Loucy (cell line): Measurements from ENCODE around the gene GAL3ST2.
"Not testable (repeated sequence)": the region's sequence is repeated elsewhere in the genome, so short reads cannot be mapped to it uniquely, and the experiment has no call there.

Experiments used
- H2AFZ ChIP-seq: fragments of 200-600 bp; sonication (generic); 2 replicates; pipeline ENCODE4 v1.6.0; 2016; ENCODE audit warnings: antibody characterized with exemption, mild to moderate bottlenecking, low read length, moderate library complexity
- H3F3A ChIP-seq: fragments of 200-600 bp; 2 replicates; pipeline ENCODE4 v1.6.0; 2016; ENCODE audit warnings: antibody characterized with exemption, low read depth, mild to moderate bottlenecking
- H3K27me3 ChIP-seq: fragments of 200-600 bp; sonication (generic); 2 replicates; pipeline ENCODE4 v1.6.1; 2014; ENCODE audit warnings: low read length, mild to moderate bottlenecking; ENCODE audit not compliant: insufficient read depth, poor library complexity, severe bottlenecking
- H3K36me3 ChIP-seq: fragments of 200-600 bp; sonication (generic); 2 replicates; pipeline ENCODE4 v1.6.1; 2016; ENCODE audit warnings: low read length; ENCODE audit not compliant: insufficient read depth
- H3K4me1 ChIP-seq: fragments of 200-600 bp; sonication (generic); 2 replicates; pipeline ENCODE4 v1.5.1; 2014; ENCODE audit warnings: low read length, mild to moderate bottlenecking; ENCODE audit not compliant: insufficient read depth, poor library complexity, severe bottlenecking
- H3K4me2 ChIP-seq: fragments of 200-600 bp; sonication (generic); 2 replicates; pipeline ENCODE4 v1.6.0; 2014; ENCODE audit warnings: antibody characterized with exemption, low read length, low read depth, mild to moderate bottlenecking; ENCODE audit not compliant: poor library complexity, severe bottlenecking
- H3K4me3 ChIP-seq: fragments of 200-600 bp; sonication (generic); 2 replicates; pipeline ENCODE4 v1.5.1; 2014; ENCODE audit warnings: low read length, mild to moderate bottlenecking, mixed read lengths; ENCODE audit not compliant: poor library complexity, severe bottlenecking
- H3K79me2 ChIP-seq: fragments of 200-600 bp; sonication (generic); 2 replicates; pipeline ENCODE4 v1.6.1; 2014; ENCODE audit warnings: low read length; ENCODE audit not compliant: insufficient read depth
- H3K9ac ChIP-seq: fragments of 200-600 bp; sonication (generic); 2 replicates; pipeline ENCODE4 v1.6.0; 2014; ENCODE audit warnings: mild to moderate bottlenecking, low read depth, low read length, moderate library complexity; ENCODE audit not compliant: poor library complexity, severe bottlenecking
- H3K9me2 ChIP-seq: fragments of 200-600 bp; sonication (generic); replicated peaks from 2 replicates; pipeline ENCODE4 v1.6.1; 2016; ENCODE audit warnings: low read depth, low read length, mixed read lengths
- H3K9me3 ChIP-seq: fragments of 200-600 bp; sonication (generic); 2 replicates; pipeline ENCODE4 v1.6.1; 2014; ENCODE audit warnings: mild to moderate bottlenecking, antibody characterized with exemption, low read length, low read depth; ENCODE audit not compliant: insufficient read depth
- H4K20me1 ChIP-seq: fragments of 200-600 bp; sonication (generic); 2 replicates; pipeline ENCODE4 v1.6.0; 2014; ENCODE audit warnings: antibody characterized with exemption, low read length, mild to moderate bottlenecking; ENCODE audit not compliant: insufficient read depth, poor library complexity, severe bottlenecking
- EZH2phosphoT487 ChIP-seq: fragments of 200-600 bp; IDR thresholded peaks from 2 replicates; pipeline ENCODE4 v1.6.1; 2018; ENCODE audit warnings: antibody characterized with exemption, mild to moderate bottlenecking, moderate library complexity, borderline replicate concordance
- TF ChIP-seq, protein P1 (sequence below): fragments of 200-600 bp; sonication (generic); conservative IDR thresholded peaks from 2 replicates; pipeline ENCODE4 v1.5.1; 2014; ENCODE audit warnings: mild to moderate bottlenecking, antibody characterized with exemption, low read length

The GAL3ST2 gene

DNA sequence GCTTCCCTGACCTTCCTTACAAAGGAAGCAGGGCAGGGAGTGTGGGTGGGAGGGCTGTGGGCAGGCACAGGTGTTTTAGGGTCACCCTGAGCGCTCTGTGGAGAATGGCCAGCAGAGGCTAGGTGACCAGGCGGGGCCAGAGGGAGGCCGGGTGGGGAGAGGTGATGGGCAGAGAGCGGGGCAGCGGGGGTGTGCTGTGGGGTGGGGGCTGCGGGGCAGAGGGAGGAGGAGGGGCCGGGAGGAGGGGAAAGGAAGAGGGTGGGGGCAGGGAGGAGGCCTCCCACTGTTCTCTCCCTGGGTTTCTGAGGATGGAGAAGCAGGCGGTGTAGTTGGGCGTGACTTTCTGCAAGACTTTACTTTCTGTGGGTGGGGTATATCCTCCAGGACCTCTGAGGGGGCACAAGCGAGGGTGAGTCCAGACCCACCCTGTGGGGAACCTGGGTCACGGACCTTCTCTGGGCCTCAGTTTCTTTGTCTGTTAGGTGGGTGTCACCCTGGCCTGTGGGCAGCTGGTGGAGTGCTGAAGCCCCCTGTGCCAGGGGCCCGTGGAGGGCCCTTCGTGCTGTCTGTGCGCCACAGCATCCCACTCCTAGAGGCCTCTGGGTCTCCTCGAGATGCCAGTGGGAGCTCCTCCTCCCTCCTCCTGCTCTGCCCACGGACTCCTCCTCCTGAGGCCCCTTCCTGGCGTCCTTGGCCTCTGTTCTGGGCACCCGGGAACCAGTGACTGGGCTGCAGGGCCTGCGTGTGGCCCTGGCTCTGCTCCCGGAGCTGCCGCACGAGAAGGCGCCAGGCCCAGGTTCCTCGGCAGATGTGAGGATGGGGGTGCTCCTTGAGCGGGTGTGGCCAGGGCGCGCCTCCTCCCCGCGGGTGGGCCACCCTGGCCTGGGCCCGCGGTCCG lies 26.0 kb downstream of the GAL3ST2 start:
- H3K4me1 ChIP-seq, result peaks cover 27% of the 10 kb centered on the region
- H2AFZ ChIP-seq, result no peak overlapping the region
- H4K20me1 ChIP-seq, result no peaks in the 10 kb centered on the region
- no peaks in the 10 kb centered on the region for H3K79me2 ChIP-seq
- no peaks in the 10 kb centered on the region for H3K9me2 ChIP-seq
- H3K9me3 ChIP-seq, result no peaks in the 10 kb centered on the region
- H3K36me3 ChIP-seq, result no peaks in the 10 kb centered on the region
- no peak overlapping the region for H3K9ac ChIP-seq
- H3K27me3 ChIP-seq, result no peaks in the 10 kb centered on the region
- H3K4me3 ChIP-seq, result no peak overlapping the region
- no peak overlapping the region for H3K4me2 ChIP-seq
- TF ChIP-seq, protein P1, sequence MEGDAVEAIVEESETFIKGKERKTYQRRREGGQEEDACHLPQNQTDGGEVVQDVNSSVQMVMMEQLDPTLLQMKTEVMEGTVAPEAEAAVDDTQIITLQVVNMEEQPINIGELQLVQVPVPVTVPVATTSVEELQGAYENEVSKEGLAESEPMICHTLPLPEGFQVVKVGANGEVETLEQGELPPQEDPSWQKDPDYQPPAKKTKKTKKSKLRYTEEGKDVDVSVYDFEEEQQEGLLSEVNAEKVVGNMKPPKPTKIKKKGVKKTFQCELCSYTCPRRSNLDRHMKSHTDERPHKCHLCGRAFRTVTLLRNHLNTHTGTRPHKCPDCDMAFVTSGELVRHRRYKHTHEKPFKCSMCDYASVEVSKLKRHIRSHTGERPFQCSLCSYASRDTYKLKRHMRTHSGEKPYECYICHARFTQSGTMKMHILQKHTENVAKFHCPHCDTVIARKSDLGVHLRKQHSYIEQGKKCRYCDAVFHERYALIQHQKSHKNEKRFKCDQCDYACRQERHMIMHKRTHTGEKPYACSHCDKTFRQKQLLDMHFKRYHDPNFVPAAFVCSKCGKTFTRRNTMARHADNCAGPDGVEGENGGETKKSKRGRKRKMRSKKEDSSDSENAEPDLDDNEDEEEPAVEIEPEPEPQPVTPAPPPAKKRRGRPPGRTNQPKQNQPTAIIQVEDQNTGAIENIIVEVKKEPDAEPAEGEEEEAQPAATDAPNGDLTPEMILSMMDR, result no peak
- TF ChIP-seq EZH2phosphoT487, result no peak
- no peaks in the 10 kb centered on the region for H3F3A ChIP-seq

DNA sequence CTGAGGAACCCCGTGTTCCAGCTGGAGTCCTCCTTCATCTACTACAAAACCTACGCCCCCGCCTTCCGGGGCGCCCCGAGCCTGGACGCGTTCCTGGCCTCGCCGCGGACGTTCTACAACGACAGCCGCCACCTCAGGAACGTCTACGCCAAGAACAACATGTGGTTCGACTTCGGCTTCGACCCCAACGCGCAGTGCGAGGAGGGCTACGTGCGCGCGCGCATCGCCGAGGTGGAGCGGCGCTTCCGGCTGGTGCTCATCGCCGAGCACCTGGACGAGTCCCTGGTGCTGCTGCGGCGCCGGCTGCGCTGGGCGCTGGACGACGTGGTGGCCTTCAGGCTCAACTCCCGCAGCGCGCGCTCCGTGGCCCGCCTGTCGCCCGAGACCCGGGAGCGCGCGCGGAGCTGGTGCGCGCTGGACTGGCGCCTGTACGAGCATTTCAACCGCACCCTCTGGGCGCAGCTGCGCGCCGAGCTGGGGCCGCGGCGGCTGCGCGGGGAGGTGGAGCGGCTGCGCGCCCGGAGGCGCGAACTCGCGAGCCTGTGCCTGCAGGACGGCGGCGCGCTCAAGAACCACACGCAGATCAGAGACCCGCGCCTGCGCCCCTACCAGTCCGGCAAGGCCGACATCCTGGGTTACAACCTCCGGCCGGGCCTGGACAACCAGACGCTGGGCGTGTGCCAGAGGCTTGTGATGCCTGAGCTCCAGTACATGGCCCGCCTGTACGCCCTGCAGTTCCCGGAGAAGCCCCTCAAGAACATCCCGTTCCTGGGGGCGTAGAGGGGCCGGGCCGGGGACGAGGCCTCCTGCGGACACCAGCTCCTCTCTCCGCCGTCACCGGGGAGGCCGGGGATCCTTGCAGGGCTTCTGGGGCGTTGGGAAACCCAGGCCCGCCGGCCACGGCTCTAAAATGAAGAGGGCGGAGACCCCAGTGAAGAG lies 27.0 kb downstream of the GAL3ST2 start:
- Histone ChIP-seq H3K27me3 (no peaks in the 10 kb centered on the region), H2AFZ (no peak overlapping the region), H3K36me3 (no peaks in the 10 kb centered on the region), H3K9me3 (no peaks in the 10 kb centered on the region), H3K4me1 (peaks cover 30% of the 10 kb centered on the region), H3K4me3 (no peak overlapping the region), H4K20me1 (no peaks in the 10 kb centered on the region), H3K9me2 (no peaks in the 10 kb centered on the region), H3K4me2 (peak overlapping the region; percentile 88), H3K79me2 (no peaks in the 10 kb centered on the region), H3F3A (no peaks in the 10 kb centered on the region), H3K9ac (peak overlapping the region; percentile 74)
- TF ChIP-seq, protein P1, result no peak
- no peak for TF ChIP-seq EZH2phosphoT487

DNA sequence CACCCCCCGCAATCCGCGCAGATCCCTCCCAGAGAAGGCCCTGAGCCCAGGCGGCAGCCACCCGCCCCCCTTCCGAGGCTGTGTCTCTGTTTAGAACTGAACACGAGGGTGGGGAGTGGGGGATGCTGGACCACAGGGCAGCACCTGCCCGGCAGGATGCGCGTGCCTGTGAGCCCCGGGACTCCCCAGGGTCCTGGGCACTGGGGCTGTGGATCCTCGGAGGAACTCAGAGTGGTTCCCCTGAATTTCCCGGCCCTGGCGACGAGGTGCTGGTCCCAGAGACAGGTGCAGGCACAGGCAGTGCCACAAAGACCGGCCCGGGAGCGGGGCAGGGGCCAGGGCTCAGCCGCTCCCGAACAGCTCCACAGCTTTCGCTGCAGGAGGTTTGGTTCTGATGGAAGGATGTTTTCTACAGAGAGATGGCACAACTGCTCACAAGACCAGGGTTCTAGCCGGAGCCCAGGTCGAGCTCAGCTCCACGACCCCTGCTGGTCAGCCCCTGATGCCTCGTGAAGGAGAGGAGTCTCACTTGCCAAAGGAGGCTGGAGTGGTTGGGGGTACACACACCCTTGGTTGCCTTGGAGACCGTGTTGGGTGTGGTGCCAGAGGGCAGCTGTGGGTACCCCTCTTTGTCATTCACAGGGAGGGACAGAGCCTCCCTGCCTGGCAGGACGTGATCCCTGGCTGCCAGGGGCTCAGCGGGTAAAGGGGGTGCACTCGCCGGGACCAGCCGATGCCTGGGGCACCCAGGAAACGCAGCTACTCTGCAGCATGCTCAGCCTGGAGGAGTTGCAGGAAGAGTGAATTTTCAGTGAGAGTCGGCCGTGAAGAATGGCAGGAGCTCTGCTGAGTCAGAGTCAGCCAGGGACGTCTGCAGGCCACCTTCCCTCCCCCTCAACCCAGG lies 28.0 kb downstream of the GAL3ST2 start:
- Histone ChIP-seq H3K36me3 (no peaks in the 10 kb centered on the region), H3K9me2 (no peaks in the 10 kb centered on the region), H2AFZ (peak overlapping the region; percentile 80; the same call in 1 of the 2 replicates), H3F3A (no peaks in the 10 kb centered on the region), H4K20me1 (no peaks in the 10 kb centered on the region), H3K9me3 (no peaks in the 10 kb centered on the region), H3K9ac (peak overlapping the region; percentile 74), H3K4me1 (peaks cover 30% of the 10 kb centered on the region), H3K4me2 (peak overlapping the region; percentile 88), H3K27me3 (no peaks in the 10 kb centered on the region), H3K79me2 (no peaks in the 10 kb centered on the region), H3K4me3 (peak overlapping the region; percentile 63)
- TF ChIP-seq, protein P1, result 0 out of 2 replicates have a peak, but pooled peaks have one; percentile 31
- no peak for TF ChIP-seq EZH2phosphoT487

DNA sequence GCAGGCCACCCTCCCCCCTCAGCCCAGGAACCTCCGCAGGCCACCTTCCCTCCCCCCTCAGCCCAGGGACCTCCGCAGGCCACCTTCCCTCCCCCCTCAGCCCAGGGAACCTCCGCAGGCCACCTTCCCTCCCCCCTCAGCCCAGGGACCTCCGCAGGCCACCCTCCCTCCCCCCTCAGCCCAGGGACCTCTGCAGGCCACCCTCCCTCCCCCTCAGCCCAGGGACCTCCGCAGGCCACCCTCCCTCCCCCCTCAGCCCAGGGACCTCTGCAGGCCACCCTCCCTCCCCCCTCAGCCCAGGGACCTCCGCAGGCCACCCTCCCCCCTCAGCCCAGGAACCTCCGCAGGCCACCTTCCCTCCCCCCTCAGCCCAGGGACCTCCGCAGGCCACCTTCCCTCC lies 29.6 kb downstream of the GAL3ST2 start:
- H3K9me3 ChIP-seq, H3K79me2 ChIP-seq, H3K36me3 ChIP-seq, H3K4me2 ChIP-seq, H4K20me1 ChIP-seq, H3F3A ChIP-seq, H2AFZ ChIP-seq, H3K4me3 ChIP-seq, H3K9me2 ChIP-seq, H3K27me3 ChIP-seq, H3K9ac ChIP-seq: not testable (repeated sequence)
- peaks cover 30% of the 10 kb centered on the region for H3K4me1 ChIP-seq
